ELR (cell line): ENCODE results near the gene BACE2.

ENCODE experiments used
- DNase-seq: peaks from one replicate; pipeline ENCODE4 v3.0.0-alpha.2; 2015; ENCODE audit warnings: low read depth

BACE2 gene

DNA sequence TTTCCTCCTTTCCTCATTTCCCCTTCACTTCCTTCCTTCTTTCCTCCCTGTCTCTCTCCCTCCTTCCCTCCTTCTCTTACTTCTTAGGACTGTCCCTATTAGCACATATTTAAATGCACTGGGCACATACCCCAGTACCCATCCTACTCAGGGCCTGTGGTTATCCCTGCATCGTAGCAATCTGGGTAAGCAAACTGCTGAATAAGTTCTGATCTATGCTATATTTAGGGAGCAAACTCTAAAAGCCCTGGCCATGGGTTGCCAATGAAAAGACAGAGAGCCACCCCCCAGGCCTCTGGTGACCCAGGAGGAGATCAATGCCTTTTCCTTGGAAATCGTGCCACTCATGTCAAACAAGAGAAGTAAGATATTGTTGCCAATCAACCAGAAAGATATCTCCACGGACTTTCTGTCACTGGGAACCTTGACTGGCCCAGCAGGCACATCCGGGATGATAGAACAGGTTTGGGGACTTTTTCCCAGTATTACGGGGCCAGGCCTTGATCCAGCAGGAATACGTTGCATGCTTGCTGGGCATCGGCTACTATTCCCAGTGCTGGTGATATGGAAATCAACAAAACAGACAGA is 154.0 kb downstream of the BACE2 start:
- DNase-seq: no peak

DNA sequence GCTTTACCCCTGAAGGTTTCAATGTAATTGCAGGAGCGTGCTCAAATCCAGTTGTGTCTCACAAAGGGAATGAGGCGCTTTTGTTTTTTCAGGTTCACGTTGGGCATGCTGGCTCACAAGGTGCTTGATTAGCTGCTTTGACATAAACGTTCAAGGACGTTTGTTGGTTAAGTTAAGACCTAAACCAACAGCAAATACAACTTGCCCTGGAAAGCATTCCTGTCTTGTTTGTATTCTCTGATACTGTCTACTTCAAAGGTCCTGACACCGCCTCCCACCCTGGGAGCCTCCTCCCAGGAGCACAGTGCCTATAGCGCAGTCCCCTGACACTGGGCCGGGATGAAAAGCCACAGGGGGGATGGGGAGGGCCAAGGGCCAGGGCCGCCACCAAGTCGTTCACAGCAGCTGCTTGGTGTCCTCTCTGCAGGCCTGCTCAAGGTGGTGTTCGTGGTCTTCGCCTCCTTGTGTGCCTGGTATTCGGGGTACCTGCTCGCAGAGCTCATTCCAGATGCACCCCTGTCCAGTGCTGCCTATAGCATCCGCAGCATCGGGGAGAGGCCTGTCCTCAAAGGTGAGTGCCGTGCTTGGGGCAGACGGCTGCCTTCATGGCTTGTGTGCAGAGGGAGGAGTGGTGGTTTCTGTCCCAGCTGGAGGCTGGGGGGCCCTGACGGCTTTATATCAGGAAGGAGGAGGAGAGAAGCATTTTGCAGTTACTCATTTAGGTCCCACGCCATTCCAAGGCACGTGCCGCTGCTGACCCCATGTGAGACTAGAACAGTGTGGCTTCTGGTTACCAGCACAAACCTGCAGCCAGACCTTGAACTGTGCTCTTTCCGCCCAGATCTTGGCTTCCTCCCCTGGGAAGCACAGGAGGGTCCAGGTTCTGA is 154.8 kb downstream of the BACE2 start:
- DNase-seq: no peak

GRCh38 chr21:41325138-41325912 is 157.4 kb downstream of the BACE2 start:
- no peak for DNase-seq

GRCh38 chr21:41326414-41327080 is 158.6 kb downstream of the BACE2 start:
- DNase-seq: no peak

DNA sequence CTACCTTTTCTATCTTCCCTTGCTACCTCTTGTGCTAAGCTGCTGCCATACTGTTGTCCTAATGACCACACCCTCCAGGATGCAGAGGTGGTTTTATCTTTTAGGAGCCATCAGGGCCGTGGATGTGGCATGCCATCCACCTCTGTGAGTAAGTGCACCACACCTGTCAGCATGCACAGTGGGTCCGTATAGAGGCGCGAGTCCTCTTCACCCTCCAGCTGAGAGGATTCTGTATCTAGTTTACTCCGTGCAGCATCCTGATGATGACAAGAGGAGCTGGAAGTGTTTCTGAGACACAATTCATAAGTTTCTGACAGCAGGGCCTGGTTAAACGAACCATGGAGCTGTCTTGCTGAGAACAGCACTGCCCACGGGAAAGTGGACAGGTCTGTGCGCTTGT is 159.8 kb downstream of the BACE2 start:
- no peak for DNase-seq

- peak; percentile 2 for DNase-seq
Measured at GRCh38 chr21:41328660-41329607, 161.0 kb downstream of the BACE2 start.
